SH-SY5Y (cell line): ENCODE measurements around the gene PTPRT.

ENCODE experiments used
- GATA2 ChIP-seq: IDR thresholded peaks from 2 replicates; pipeline ENCODE4 v1.6.1; 2011; ENCODE audit warnings: mild to moderate bottlenecking, low read depth, low read length
- GATA3 ChIP-seq: IDR thresholded peaks from 2 replicates; pipeline ENCODE4 v1.6.1; 2011; ENCODE audit warnings: low read depth, mild to moderate bottlenecking, low read length, moderate library complexity

GRCh38 chr20:42907730-42908129 lies 282.0 kb downstream of the PTPRT start:
- TF ChIP-seq GATA2 (no peak), GATA3 (no peak)
